ENCODE measurements around the gene POU3F2.

DNA sequence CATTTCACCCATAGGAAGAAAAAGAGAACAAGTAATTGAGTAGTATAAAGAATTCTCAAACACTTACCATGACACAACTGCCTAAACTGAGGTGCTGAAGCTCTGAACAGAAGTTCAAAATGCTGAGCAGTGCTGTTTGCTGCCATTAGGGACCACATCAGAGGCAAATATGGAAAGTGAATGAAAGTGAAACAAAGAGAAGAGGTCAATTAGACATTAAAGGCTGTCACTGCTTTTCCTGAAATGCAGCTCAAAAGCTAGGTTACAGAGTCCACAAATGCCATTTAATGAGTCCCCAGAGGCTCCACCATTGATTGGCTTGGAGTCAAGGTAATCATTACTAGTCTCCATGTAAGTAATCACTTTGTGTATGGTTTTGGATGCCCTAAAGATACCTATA is 46.1 kb downstream of the POU3F2 start:
- TF ChIP-seq, protein P1, sequence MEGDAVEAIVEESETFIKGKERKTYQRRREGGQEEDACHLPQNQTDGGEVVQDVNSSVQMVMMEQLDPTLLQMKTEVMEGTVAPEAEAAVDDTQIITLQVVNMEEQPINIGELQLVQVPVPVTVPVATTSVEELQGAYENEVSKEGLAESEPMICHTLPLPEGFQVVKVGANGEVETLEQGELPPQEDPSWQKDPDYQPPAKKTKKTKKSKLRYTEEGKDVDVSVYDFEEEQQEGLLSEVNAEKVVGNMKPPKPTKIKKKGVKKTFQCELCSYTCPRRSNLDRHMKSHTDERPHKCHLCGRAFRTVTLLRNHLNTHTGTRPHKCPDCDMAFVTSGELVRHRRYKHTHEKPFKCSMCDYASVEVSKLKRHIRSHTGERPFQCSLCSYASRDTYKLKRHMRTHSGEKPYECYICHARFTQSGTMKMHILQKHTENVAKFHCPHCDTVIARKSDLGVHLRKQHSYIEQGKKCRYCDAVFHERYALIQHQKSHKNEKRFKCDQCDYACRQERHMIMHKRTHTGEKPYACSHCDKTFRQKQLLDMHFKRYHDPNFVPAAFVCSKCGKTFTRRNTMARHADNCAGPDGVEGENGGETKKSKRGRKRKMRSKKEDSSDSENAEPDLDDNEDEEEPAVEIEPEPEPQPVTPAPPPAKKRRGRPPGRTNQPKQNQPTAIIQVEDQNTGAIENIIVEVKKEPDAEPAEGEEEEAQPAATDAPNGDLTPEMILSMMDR (IDR thresholded peaks at IDR 0.05): no peak
- TF ChIP-seq POLR2A (IDR thresholded peaks at IDR 0.05): no peak

All from adrenal gland (tissue), 5 donors.